Measurements from ENCODE around the gene RAD51B. TPM values are rescaled to one million over a fixed set of nuclear protein-coding genes. Genes with fewer than 3 reads are reported as not detected.

Gene RAD51B
- total and polyA plus RNA-seq, 9 donors: 21.6 to 70.1 (median 35.1) TPM

DNA sequence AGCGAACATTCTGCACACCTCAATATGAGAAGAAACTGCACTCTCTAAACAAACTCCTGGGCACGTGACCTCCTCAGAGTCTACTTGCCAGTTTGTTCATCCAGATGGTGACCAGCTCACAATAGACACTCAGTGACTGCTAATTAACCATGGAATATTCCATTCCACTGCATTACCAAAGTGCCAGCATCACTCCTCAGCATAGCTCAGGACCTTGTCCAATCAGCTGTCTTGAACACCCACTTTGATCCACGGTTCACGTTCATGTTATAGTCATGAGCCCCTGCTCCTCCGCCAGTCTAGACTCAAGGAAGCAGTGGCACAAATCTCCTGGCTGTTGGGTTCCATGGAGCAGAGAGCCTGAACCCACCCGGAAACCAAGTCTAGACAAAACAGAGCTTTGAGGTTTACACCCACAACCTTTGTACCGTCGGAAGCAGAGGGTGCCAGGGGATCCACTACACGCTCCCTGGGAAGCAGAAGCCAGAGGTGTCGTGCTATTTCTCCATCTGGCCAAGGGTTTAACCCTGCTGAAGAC is 688.0 kb downstream of the RAD51B start:
- Histone ChIP-seq H3K4me3 (no peak overlapping the region), H3K4me1 (ENCODE audit: insufficient read depth) (peaks cover 27% of the 10 kb centered on the region), H3K27me3 (no peaks in the 10 kb centered on the region), H3K27ac (no peak overlapping the region), H3K36me3 (no peaks in the 10 kb centered on the region), H3K9me3 (no peaks in the 10 kb centered on the region)
- intact Hi-C loops (cut with DNase I): no loop called here
- no peak for DNase-seq
- TF ChIP-seq EP300 (IDR thresholded peaks at IDR 0.05) (no peak), POLR2A (IDR thresholded peaks at IDR 0.05) (no peak)
- TF ChIP-seq, protein P1, sequence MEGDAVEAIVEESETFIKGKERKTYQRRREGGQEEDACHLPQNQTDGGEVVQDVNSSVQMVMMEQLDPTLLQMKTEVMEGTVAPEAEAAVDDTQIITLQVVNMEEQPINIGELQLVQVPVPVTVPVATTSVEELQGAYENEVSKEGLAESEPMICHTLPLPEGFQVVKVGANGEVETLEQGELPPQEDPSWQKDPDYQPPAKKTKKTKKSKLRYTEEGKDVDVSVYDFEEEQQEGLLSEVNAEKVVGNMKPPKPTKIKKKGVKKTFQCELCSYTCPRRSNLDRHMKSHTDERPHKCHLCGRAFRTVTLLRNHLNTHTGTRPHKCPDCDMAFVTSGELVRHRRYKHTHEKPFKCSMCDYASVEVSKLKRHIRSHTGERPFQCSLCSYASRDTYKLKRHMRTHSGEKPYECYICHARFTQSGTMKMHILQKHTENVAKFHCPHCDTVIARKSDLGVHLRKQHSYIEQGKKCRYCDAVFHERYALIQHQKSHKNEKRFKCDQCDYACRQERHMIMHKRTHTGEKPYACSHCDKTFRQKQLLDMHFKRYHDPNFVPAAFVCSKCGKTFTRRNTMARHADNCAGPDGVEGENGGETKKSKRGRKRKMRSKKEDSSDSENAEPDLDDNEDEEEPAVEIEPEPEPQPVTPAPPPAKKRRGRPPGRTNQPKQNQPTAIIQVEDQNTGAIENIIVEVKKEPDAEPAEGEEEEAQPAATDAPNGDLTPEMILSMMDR (IDR thresholded peaks at IDR 0.05): no peak
- WGBS, 3 donors: 94 to 95% (median 94%) methylated on average over 10 of the region's 10 CpGs

DNA sequence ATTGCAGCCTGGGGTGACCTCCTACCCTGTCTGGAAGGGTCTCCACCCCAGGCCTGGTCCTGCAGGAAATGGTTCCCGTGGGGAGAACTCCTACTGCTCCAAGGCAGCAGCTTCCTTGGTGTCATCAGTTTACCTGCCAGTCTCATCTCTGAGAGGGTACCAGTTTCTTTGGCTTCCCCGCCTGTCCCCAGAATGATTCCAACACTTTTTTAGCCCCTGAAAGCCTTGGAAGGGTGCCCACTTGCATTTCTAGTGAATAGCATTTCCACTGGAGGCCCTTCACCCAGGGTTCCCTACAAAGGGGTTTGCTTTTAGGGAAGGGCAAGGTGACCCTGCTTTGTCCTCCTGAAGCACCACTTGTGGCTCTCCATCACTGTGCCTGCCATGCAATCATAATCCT is 689.0 kb downstream of the RAD51B start:
- no peaks in the 10 kb centered on the region for H3K9me3 ChIP-seq
- H3K4me1 ChIP-seq (ENCODE audit: insufficient read depth): peaks cover 32% of the 10 kb centered on the region
- H3K4me3 ChIP-seq: no peak overlapping the region
- DNase-seq: no peak
- no peak for TF ChIP-seq POLR2A (IDR thresholded peaks at IDR 0.05)
- TF ChIP-seq, protein P1 (IDR thresholded peaks at IDR 0.05): no peak
- no peak for TF ChIP-seq EP300 (IDR thresholded peaks at IDR 0.05)
- intact Hi-C loops (cut with DNase I): no loop called here
- WGBS, 3 donors: 80 to 98% (median 93%) methylated on average over 2 of the region's 2 CpGs
- H3K27ac ChIP-seq: no peak overlapping the region
- no peaks in the 10 kb centered on the region for H3K36me3 ChIP-seq
- no peaks in the 10 kb centered on the region for H3K27me3 ChIP-seq

DNA sequence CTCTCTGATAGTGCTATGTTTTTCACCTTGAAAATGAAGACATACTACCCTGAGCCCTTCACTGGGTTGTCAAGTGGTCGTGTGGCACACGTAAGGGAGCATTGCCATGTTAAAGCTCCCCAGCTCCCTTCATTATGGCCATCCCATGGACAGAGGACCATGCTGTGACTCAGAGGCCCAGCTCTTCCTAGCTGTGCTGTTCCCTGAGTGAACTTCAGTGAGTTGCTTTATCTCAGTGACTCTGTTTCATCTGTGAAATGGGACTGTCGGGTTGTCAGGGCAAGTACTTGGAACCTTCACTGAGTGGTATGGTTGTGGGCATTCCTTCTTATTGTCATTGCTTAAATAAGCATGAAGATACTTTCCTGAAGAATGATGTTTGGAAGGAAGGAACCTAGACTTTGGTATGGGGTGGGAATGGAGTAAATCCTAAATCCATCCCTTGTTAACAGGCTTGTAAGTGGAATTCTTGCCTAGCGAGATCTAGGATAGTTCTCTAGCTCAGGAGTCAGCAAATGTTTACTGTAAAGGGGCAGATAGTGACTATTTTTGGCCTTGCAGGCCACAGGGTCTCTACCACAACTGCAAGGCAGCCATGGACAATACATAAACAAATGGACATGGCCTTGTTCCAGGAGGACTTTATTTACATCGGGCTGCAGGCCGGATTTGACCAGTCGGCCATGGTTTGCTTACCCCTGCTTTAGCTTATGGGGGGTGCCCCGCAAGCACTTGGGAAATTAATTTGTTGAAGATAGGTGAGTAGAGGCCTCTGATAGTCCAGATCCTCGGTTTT is 689.8 kb downstream of the RAD51B start:
- Histone ChIP-seq H3K4me3 (no peak overlapping the region), H3K4me1 (ENCODE audit: insufficient read depth) (peaks cover 32% of the 10 kb centered on the region), H3K27ac (peak overlapping the region in 1 of 2 donors; percentile 61), H3K9me3 (no peaks in the 10 kb centered on the region), H3K36me3 (no peaks in the 10 kb centered on the region), H3K27me3 (no peaks in the 10 kb centered on the region)
- TF ChIP-seq, protein P1 (IDR thresholded peaks at IDR 0.05): no peak
- TF ChIP-seq POLR2A (IDR thresholded peaks at IDR 0.05) (no peak), EP300 (IDR thresholded peaks at IDR 0.05) (no peak)
- intact Hi-C loops (cut with DNase I): no loop called here
- DNase-seq: no peak
- WGBS, 3 donors: 47 to 61% (median 48%) methylated on average over 9 of the region's 9 CpGs

GRCh38 chr14:68510201-68511128 is 690.9 kb downstream of the RAD51B start:
- WGBS, 3 donors: 60 to 76% (median 69%) methylated on average over 11 of the region's 11 CpGs
- peak in 4 of 5 donors; percentile 47 to 73 (median 60) for DNase-seq
- Histone ChIP-seq H3K9me3 (no peaks in the 10 kb centered on the region), H3K27me3 (no peaks in the 10 kb centered on the region), H3K27ac (peak overlapping the region in 1 of 2 donors; percentile 61), H3K4me1 (ENCODE audit: insufficient read depth) (peaks cover 32% of the 10 kb centered on the region), H3K4me3 (no peak overlapping the region), H3K36me3 (no peaks in the 10 kb centered on the region)
- intact Hi-C loops (cut with DNase I): loop anchor here in 1 of 4 donors (10.0 kb wide), 1 partner anchor 96 kb away; no protein-coding TSS in a partner anchor
- TF ChIP-seq EP300 (IDR thresholded peaks at IDR 0.05) (no peak), POLR2A (IDR thresholded peaks at IDR 0.05) (no peak)

Data from ovary (tissue), 9 donors.